Muscle layer of duodenum (tissue), 2 donors: ENCODE results near the gene COLEC12.

Experiments used
- H3K27ac ChIP-seq: one replicate; pipeline ENCODE4 v1.7.0; 2013; ENCODE audit warnings: mild to moderate bottlenecking, low read length
- H3K27me3 ChIP-seq: one replicate; pipeline ENCODE4 v1.7.0; 2013; ENCODE audit warnings: low read depth, mild to moderate bottlenecking, control low read depth, low read length
- H3K36me3 ChIP-seq, 2 donors: one replicate each; pipeline ENCODE4 v1.7.0; 2013; ENCODE audit warnings: low read length in 2 of 2, control low read depth in 1 of 2, mild to moderate bottlenecking in 1 of 2; ENCODE audit not compliant: insufficient read depth in 2 of 2, control insufficient read depth in 1 of 2
- H3K4me1 ChIP-seq, 2 donors: one replicate each; pipeline ENCODE4 v1.7.0; 2013; ENCODE audit warnings: low read length in 2 of 2, mild to moderate bottlenecking in 2 of 2, control low read depth in 1 of 2, moderate library complexity in 1 of 2; ENCODE audit not compliant: insufficient read depth in 2 of 2, control insufficient read depth in 1 of 2
- H3K4me3 ChIP-seq, 2 donors: one replicate each; pipeline ENCODE4 v1.7.0; 2013; ENCODE audit warnings: low read length in 2 of 2, low read depth in 1 of 2, mild to moderate bottlenecking in 1 of 2
- H3K9me3 ChIP-seq, 2 donors: one replicate each; pipeline ENCODE4 v1.7.0; 2013; ENCODE audit warnings: low read length in 2 of 2, control low read depth in 1 of 2, mild to moderate bottlenecking in 1 of 2; ENCODE audit not compliant: control insufficient read depth in 1 of 2
- donor health status: healthy.

The COLEC12 gene

DNA sequence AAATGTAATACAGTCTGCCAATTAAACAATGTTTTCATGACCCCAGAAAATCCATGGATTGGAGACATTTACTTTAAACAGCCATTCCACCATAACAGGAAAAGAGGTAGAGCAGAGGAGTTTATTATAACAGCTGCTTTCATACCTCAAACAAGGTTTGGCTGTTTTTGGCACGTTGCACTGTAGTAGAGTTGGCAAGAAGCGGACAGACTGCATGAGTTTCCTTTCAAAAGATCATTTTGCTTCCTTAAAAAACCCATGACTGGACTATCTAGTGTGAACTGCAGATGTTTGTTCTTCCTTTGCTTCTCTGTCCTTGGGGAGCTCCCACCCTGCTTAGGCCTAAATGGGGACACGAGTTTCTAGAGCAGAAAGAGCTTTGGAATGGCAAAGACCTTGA is 124.2 kb downstream of the COLEC12 start:
- no peak overlapping the region for H3K4me3 ChIP-seq
- H3K9me3 ChIP-seq = no peaks in the 10 kb centered on the region
- no peaks in the 10 kb centered on the region for H3K27me3 ChIP-seq
- H3K4me1 ChIP-seq = peaks cover 14 to 46% of the 10 kb centered on the region in 2 donors
- H3K27ac ChIP-seq = no peak overlapping the region
- no peaks in the 10 kb centered on the region for H3K36me3 ChIP-seq

DNA sequence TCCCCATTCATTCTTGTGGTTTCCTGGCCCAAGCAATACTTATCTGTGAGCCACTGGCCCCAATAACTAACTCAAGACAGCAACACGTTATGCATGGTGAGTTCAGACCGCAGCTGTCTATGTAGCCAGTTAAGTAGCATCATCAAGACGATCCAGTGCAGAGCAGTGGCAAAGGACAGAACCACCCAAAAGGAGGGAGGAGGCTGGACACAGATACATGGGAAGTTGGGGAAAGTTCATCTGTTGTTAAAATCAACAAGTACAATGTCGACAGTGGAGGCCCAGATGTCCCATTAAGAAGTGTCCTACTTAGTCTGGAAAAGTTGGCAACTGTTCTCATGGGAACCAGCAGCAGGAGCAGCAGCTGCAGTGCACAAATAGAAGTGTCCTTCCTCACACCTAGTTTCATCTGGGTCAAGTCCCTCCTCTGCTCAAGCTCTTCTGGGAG is 125.8 kb downstream of the COLEC12 start:
- Histone ChIP-seq H3K9me3 (no peaks in the 10 kb centered on the region), H3K4me3 (no peak overlapping the region), H3K27ac (no peak overlapping the region), H3K4me1 (peaks cover 21 to 52% of the 10 kb centered on the region in 2 donors), H3K36me3 (no peaks in the 10 kb centered on the region), H3K27me3 (no peaks in the 10 kb centered on the region)

DNA sequence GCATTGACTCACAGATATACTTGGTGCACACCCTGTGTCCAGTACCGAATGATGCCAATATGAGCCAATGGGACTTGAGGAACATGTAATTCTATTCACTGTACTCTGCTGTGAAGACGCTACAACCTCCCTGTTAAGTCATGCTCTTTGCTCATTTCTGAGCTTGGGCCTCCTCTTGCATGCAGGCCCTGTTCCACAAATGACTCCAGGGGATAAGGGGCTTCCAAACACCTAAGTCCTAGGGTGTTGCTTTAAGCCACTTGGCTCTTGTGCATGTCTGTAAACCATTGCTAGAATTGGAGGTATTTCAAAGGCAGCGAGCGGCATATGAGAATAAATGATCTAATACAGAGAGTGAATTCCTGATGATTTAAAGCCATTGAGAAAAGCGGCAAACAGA is 126.7 kb downstream of the COLEC12 start:
- no peaks in the 10 kb centered on the region for H3K36me3 ChIP-seq
- no peaks in the 10 kb centered on the region for H3K9me3 ChIP-seq
- no peaks in the 10 kb centered on the region for H3K27me3 ChIP-seq
- H3K4me3 ChIP-seq = no peak overlapping the region
- H3K4me1 ChIP-seq = peaks cover 21 to 45% of the 10 kb centered on the region in 2 donors
- no peak overlapping the region for H3K27ac ChIP-seq

DNA sequence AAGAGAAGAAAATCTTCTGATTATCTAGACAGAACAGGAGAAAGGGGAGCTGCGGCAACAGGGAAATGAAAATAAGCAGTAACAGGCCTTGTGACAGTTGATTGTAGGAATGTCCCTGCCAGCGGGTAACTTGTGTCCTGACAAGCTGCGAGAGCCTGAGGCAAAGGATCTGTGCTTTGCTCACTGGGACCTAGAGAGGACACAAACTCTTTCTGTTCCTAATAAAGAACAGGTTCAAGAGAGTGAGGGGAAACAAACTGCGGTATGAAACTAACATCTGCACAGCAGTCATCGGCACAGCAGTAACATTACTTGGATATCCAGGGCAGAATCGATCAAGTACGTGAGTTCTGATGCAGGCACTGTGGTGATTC is 128.9 kb downstream of the COLEC12 start:
- H3K4me1 ChIP-seq = peaks cover 13 to 31% of the 10 kb centered on the region in 2 donors
- H3K4me3 ChIP-seq = no peak overlapping the region
- H3K27ac ChIP-seq = no peak overlapping the region

DNA sequence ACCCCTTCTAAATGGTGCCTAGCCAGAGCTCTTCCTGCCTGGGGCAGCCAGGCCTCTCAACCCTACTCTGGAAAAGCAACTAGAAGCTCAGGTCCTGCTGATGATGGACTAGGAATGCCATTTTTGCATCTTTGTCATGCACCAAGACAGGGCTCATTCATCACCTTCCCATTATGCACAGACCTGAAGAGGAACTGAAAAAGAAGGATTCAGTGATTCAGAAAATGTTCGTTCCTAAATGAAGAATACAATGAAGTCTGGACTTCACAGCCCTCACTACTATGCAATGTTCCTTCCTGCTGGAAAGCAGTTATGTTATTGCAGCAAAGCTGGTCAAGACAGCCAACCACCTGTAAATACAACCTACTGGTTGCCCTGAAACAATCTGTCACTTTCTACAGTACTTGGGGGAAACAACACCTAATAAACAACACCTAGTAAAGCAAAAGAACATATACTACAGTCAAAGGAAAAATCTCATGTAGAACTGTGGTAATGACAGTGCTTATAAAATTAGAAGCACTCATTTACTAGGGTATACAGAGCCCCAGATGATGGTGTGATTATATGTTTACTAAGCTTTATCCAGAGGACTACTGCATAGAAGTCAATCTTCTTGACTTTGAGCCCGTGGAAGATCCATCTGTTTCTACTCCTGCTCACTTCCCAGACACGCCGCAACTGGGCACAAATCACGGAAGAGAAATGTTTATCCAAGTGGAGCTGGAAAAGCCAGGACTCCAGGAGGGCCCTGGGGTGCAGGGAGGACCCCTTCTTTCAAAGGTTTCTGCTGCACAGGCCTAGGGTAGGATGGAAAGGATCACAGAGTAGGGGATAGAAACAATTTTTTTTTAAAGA is 129.5 kb downstream of the COLEC12 start:
- H3K36me3 ChIP-seq = no peaks in the 10 kb centered on the region
- H3K27ac ChIP-seq = no peak overlapping the region
- H3K4me1 ChIP-seq = peaks cover 12 to 25% of the 10 kb centered on the region in 2 donors
- no peak overlapping the region for H3K4me3 ChIP-seq
- H3K9me3 ChIP-seq = no peaks in the 10 kb centered on the region
- no peaks in the 10 kb centered on the region for H3K27me3 ChIP-seq

More for the DNA sequence above, 128.9 kb downstream of the COLEC12 start:
- no peaks in the 10 kb centered on the region for H3K9me3 ChIP-seq
- no peaks in the 10 kb centered on the region for H3K27me3 ChIP-seq
- no peaks in the 10 kb centered on the region for H3K36me3 ChIP-seq

DNA sequence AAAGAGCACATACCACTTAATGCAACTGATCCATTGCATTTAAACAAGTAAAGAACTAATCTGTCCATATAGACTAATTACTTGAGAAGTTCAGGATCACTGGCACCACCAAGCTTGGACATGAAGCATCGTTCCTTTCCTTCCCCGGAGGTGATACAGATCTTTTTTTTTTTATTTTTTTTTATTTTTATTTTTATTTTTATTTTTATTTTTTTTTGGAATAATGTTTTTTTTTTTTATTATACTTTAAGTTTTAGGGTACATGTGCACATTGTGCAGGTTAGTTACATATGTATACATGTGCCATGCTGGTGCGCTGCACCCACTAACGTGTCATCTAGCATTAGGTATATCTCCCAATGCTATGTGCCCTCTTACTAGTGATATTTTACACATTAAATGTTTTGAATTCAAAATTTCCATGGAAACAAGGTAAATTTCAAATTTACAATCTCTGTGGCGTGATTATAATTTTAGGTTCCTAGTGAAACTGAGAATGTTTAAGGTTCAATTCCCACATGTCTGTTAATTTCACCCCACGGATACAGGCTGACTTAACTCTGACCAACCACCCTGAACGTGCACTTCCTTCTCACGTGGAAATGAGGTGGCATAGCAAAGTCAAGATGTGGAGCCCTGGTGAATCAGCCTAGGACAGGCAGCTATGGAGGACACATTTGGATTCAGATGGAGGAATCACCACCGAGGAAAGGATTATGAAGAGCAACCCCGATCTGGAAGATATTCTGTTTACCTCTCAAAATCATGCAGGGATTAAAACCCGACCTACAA is 131.1 kb downstream of the COLEC12 start:
- H3K4me3 ChIP-seq = no peak overlapping the region

DNA sequence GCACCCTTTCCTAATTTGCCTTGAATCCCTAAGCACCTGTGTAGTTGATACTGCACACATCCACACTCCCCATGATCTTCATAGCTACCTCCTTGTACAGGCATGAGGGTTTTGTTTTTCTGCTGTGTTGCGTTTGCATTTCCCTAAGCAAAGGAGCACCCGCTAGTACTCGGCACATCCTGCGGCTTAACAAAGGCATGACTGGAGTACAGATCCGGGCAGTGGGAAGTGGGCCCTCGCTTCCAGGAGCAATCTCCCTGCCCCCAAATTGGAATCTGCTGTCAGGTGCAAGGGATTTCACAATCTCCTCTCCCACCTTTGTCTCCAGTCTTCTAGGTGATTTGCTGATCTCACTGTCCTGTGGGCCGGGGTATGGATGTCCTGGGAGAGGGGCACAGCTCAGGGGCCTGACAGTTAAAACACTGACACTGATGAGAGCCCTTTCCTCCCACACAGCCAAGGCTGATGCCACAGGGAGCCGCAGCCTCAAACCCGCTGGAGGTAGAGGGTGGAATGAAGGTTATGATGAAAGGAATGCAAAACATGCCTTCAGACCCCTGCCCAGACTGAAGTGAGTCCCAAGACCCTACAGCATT is 133.9 kb downstream of the COLEC12 start:
- H3K4me1 ChIP-seq = peaks cover 13 to 14% of the 10 kb centered on the region in 2 donors
- no peak overlapping the region for H3K4me3 ChIP-seq
- H3K9me3 ChIP-seq = no peaks in the 10 kb centered on the region
- no peaks in the 10 kb centered on the region for H3K27me3 ChIP-seq
- no peaks in the 10 kb centered on the region for H3K36me3 ChIP-seq
- H3K27ac ChIP-seq = no peak overlapping the region

More for the DNA sequence above, 131.1 kb downstream of the COLEC12 start:
- H3K27me3 ChIP-seq = no peaks in the 10 kb centered on the region
- H3K9me3 ChIP-seq = no peaks in the 10 kb centered on the region
- H3K4me1 ChIP-seq = peaks cover 13 to 20% of the 10 kb centered on the region in 2 donors
- no peaks in the 10 kb centered on the region for H3K36me3 ChIP-seq
- H3K27ac ChIP-seq = no peak overlapping the region

DNA sequence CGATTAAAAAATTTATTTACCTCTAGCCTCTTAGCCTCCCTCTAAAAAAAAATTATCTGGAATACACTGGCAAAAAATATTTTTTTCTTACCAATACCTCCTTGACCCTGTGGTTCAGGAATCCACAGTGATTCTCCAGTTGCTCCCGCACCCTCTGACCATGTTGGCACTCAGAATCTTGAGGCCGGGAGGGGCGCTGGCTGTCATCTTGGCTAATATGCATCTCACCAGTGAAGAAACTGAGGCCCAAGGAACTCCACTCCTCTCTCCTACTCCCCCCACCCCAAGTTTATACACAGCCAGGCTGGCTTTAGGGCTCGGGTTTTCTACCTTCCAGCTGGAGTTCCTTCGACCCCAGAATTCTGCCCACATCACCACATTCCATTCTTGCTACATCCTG is 134.8 kb downstream of the COLEC12 start:
- H3K4me3 ChIP-seq = no peak overlapping the region
- no peak overlapping the region for H3K27ac ChIP-seq

DNA sequence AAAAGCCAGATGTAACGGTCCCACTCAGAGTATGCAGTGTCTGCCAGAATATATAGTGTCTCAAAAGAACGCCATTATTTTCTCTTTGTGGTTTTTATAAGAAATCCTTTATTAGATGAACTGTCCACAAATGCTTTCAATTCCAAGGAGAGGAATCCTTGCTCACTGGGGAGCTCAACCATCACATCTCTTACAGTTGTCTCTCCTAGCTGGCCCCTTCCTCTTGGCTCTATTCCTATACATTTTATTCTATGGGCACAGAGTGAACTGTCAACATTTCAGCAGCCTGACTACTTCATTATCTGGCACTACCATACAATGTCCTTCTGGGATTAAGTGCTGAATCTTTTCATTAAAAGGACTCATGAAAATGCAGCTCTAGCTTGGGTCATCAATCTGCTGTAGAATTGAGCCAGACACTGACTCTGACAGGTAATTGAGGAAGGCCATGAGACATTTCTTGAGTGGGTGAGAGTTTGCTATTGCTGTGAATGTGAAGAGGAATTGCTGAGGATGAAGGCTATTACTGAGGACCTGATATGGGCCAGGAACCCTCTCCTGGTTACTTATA is 136.2 kb downstream of the COLEC12 start:
- Histone ChIP-seq H3K4me1 (peaks cover 0 to 5% of the 10 kb centered on the region in 2 donors), H3K4me3 (no peak overlapping the region), H3K36me3 (no peaks in the 10 kb centered on the region), H3K27me3 (no peaks in the 10 kb centered on the region), H3K27ac (no peak overlapping the region), H3K9me3 (no peaks in the 10 kb centered on the region)

More for the DNA sequence above, 134.8 kb downstream of the COLEC12 start:
- peaks cover 5% of the 10 kb centered on the region in 2 donors for H3K4me1 ChIP-seq
- no peaks in the 10 kb centered on the region for H3K27me3 ChIP-seq
- no peaks in the 10 kb centered on the region for H3K9me3 ChIP-seq
- no peaks in the 10 kb centered on the region for H3K36me3 ChIP-seq

DNA sequence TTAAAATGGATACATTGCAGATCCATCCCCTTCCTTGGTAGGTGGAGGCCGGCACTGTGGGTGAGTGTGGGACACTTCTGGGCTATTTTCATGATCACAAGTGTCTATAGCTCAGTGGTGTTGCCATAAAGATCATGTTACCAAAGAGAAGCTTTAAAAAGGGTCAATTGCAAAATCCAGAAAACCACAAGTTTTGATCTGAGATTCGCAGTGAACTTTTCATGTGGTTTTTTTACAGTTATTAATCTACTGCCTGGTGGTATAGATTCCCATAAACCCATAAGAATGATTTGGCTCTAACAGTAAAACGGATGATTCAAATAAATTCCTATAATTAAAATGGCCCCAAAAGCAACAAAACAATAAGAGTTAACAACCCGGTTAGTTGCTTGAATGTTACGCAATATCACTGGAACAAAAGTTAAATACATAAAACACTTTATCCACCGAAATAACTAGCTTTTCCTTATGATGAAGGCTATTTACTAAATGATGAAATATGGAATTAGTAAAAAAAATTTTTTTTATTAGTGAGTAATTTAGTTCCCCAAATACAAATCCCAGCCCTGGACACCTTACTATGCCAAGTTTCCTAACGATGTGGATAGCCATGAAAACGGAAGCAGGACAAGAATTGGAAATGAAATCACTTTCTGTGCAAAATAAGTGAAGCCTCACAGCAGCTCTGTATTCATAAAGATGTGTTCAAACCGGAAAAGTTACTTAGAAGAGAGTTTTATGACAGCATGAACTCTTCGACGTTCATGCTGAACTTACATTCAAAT is 137.0 kb downstream of the COLEC12 start:
- Histone ChIP-seq H3K36me3 (no peaks in the 10 kb centered on the region), H3K4me1 (peaks cover 0 to 5% of the 10 kb centered on the region in 2 donors), H3K27me3 (no peaks in the 10 kb centered on the region), H3K27ac (peak overlapping the region; percentile 54), H3K4me3 (no peak overlapping the region), H3K9me3 (no peaks in the 10 kb centered on the region)
